Right lobe of liver (tissue), 4 donors: ENCODE results near the gene SPOCK1.

Experiments used
- CTCF ChIP-seq, 4 donors: fragments of 200-600 bp in 3 of 4; fragments of 450-650 bp in 1 of 4; IDR thresholded peaks; one replicate each; pipeline versions ENCODE4 v1.5.1 to v1.8.0; 2016 to 2022; ENCODE audit warnings: antibody characterized with exemption in 4 of 4, mild to moderate bottlenecking in 2 of 4
- POLR2A ChIP-seq: fragments of 450-650 bp; IDR thresholded peaks from one replicate; pipeline ENCODE4 v1.6.1; 2017; ENCODE audit warnings: antibody characterized with exemption, mild to moderate bottlenecking
- donor health status: DM: no; HTN: no; CAD: no.
- donor health status: DM: no; HTN: no; CAD: no.
- donor health status: DM: no; HTN: yes; CAD: no.

GRCh38 chr5:137335493-137335892 is 163.6 kb downstream of the SPOCK1 start:
- TF ChIP-seq CTCF (IDR thresholded peaks at IDR 0.05) (no peak), POLR2A (no peak)
